ENCODE results near the gene SEPTIN12.

GRCh38 chr16:4828567-4829321 lies 40.6 kb upstream of the SEPTIN12 start:
- no peak for TF ChIP-seq POLR2A (IDR thresholded peaks at IDR 0.05)
- TF ChIP-seq, protein P1, sequence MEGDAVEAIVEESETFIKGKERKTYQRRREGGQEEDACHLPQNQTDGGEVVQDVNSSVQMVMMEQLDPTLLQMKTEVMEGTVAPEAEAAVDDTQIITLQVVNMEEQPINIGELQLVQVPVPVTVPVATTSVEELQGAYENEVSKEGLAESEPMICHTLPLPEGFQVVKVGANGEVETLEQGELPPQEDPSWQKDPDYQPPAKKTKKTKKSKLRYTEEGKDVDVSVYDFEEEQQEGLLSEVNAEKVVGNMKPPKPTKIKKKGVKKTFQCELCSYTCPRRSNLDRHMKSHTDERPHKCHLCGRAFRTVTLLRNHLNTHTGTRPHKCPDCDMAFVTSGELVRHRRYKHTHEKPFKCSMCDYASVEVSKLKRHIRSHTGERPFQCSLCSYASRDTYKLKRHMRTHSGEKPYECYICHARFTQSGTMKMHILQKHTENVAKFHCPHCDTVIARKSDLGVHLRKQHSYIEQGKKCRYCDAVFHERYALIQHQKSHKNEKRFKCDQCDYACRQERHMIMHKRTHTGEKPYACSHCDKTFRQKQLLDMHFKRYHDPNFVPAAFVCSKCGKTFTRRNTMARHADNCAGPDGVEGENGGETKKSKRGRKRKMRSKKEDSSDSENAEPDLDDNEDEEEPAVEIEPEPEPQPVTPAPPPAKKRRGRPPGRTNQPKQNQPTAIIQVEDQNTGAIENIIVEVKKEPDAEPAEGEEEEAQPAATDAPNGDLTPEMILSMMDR (IDR thresholded peaks at IDR 0.05), result no peak

Measured in thyroid gland (tissue), 4 donors.